ENCODE measurements around the gene PRKN. TPM values are rescaled to one million over a fixed set of nuclear protein-coding genes. Genes with fewer than 3 reads are reported as not detected.

Gene PRKN
- total RNA-seq, 4 donors from 2014 or later: 6.3 to 11.9 (median 9.5) TPM

GRCh38 chr6:161443848-161444247 is 1283.7 kb downstream of the PRKN start:
- DNase-seq (ENCODE audit: low spot score in 2 of 2): peak in 1 of 2 donors; percentile 37
- no peak overlapping the region for H3K4me3 ChIP-seq (ENCODE audit: low read depth, poor library complexity, severe bottlenecking)
- TF ChIP-seq POLR2A (IDR thresholded peaks at IDR 0.05): no peak
- intact Hi-C loops (cut with DNase I; ENCODE audit: low total_unique reads): no loop called here
- 43 to 44% methylated on average over 8 of the region's 8 CpGs for WGBS, 2 donors

DNA sequence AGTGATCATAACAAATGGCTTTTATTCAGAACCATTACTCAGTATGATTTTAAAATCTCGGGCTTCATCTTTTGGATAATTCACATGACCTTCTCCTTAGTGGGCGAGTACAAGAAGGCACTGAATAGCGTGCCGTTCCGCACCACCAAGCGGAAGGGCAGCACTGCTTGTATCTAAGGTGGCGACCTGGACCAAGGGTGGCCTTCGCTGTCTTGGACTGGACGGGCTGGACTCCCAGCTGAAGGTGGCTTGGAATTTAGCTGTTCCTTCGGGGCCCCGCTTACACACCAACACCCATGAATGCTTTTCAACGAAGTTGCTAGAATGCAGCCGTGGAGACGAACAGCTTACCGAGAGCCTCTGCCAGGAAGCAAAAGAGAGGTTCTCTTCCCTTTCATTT is 1285.1 kb downstream of the PRKN start:
- WGBS, 2 donors: 92% methylated on average over 15 of the region's 15 CpGs
- intact Hi-C loops (cut with DNase I; ENCODE audit: low total_unique reads): no loop called here
- TF ChIP-seq CTCF (IDR thresholded peaks at IDR 0.05) (no peak), POLR2A (IDR thresholded peaks at IDR 0.05) (no peak)
- H3K4me3 ChIP-seq (ENCODE audit: low read depth, poor library complexity, severe bottlenecking): no peak overlapping the region
- no peak for DNase-seq (ENCODE audit: low spot score in 2 of 2)

DNA sequence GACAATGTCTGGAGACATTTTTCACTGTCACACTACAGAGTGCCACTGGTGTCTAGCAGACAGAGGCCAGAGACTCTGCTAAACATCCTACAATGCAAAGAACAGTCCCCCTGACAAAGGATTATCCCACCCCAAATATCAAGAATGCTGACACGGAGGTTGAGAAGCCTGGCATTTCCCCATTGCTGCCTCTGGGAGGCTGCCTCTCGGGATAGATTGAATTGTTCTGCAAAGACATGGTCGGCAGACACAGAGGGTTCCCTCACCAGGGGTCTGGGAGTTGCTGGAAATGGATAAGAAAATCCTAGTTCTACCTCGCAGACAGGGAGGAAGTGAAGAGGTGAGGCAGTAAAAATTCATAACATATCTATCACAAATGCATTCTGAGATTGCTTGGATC is 1287.3 kb downstream of the PRKN start:
- TF ChIP-seq CTCF (IDR thresholded peaks at IDR 0.05) (no peak), POLR2A (IDR thresholded peaks at IDR 0.05) (no peak)
- WGBS, 2 donors: 87 to 98% methylated on average over 4 of the region's 4 CpGs
- H3K4me3 ChIP-seq (ENCODE audit: low read depth, poor library complexity, severe bottlenecking): no peak overlapping the region
- intact Hi-C loops (cut with DNase I; ENCODE audit: low total_unique reads): no loop called here
- DNase-seq (ENCODE audit: low spot score in 2 of 2): no peak

- 40 to 56% methylated on average over 12 of the region's 12 CpGs for WGBS, 2 donors
- no peak for TF ChIP-seq CTCF (IDR thresholded peaks at IDR 0.05)
- TF ChIP-seq POLR2A (IDR thresholded peaks at IDR 0.05): no peak
- H3K4me3 ChIP-seq (ENCODE audit: low read depth, poor library complexity, severe bottlenecking): no peak overlapping the region
- intact Hi-C loops (cut with DNase I; ENCODE audit: low total_unique reads): no loop called here
- peak; percentile 43 to 87 for DNase-seq (ENCODE audit: low spot score in 2 of 2)
Observed at GRCh38 chr6:161439093-161439492, 1288.5 kb downstream of the PRKN start.

DNA sequence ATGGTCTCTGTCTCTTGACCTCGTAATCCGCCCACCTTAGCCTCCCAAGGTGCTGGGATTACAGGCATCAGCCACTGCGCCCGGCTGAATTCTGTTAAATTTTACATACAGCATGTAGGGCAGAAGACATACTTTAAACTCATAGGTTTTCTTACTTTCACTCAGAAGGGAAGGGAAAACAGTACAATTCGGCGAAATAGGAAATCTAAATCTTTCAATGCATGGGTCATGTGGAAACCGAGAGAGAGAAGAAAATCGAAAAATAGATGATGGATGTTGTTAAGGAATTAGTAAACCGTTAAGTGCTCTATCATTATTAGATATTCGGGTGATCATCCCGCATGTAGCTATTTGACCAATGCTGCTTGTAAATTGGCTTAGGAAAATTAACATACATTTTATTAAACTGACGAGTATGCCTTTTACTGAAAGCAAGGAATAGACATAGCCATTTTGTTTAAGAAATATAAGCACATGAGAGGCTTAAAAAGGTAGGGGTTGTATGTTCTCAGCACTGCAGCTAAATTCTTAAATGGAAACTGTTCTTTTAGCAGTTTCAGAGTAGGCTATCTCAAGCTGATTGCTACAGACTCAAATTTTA is 1289.0 kb downstream of the PRKN start:
- DNase-seq (ENCODE audit: low spot score in 2 of 2): no peak
- no peak overlapping the region for H3K4me3 ChIP-seq (ENCODE audit: low read depth, poor library complexity, severe bottlenecking)
- TF ChIP-seq CTCF (IDR thresholded peaks at IDR 0.05) (no peak), POLR2A (IDR thresholded peaks at IDR 0.05) (no peak)
- WGBS, 2 donors: 87 to 92% methylated on average over 12 of the region's 12 CpGs
- intact Hi-C loops (cut with DNase I; ENCODE audit: low total_unique reads): no loop called here

DNA sequence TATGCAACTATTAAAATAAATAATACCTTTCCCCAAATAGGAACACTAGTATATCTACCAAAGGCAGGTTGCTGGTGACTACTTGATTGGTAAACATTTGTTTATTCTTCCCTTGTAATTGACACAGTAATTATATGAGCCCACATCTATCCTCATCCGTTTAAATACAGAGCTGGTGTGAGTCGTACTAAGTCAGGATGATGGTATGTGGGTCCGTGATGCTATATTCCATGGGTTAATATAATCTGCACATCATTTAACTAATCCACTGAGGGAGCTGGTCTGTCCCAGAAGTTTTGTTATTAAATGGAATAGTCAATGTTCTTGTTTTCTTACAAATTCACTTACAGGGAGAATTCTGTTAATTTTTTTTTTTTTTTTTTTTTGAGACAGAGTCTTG is 1289.7 kb downstream of the PRKN start:
- no peak for DNase-seq (ENCODE audit: low spot score in 2 of 2)
- no peak for TF ChIP-seq CTCF (IDR thresholded peaks at IDR 0.05)
- no peak for TF ChIP-seq POLR2A (IDR thresholded peaks at IDR 0.05)
- 91 to 92% methylated on average over 3 of the region's 3 CpGs for WGBS, 2 donors
- no peak overlapping the region for H3K4me3 ChIP-seq (ENCODE audit: low read depth, poor library complexity, severe bottlenecking)
- intact Hi-C loops (cut with DNase I; ENCODE audit: low total_unique reads): no loop called here
